ENCODE results near the gene HOXA9.

The HOXA9 gene

GRCh38 chr7:27142580-27143022 is 22.7 kb downstream of the HOXA9 start:
- DNase-seq (ENCODE audit: low read depth in 2 of 2): no peak

DNA sequence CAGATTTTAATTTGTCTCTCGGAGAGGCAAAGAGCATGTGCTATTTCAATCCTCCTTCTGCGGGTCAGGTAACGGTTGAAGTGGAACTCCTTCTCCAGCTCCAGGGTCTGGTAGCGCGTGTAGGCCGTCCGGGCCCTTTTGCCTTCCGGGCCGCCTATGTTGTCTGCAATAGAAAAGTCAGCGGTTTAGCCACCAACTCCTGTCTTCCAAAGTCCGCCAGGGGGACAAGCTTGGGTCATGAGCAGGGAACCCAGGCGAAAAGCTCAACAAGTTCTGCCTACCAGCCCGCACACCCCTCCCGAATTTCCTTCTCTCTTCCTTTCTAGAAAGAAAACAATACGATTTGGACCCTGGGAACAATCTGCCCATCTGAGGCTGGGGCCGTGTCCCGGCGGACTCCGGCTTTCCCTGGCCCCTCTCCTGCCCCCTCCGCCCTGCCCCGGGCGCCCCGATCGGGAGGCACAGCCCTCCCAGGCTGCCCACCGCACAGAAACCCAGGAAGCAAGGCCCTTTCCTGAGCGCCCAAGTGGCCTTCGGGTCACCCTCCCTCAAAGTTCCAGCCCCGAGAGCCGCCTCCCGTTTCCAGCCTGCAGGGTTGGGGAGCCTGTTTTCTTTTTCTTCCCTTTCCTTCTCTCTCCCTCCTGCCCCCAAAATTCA is 23.3 kb downstream of the HOXA9 start:
- no peak for DNase-seq (ENCODE audit: low read depth in 2 of 2)

- no peak for DNase-seq (ENCODE audit: low read depth in 2 of 2)
These were observed 24.0 kb downstream of the HOXA9 start for GRCh38 chr7:27141137-27141922.

- DNase-seq (ENCODE audit: low read depth in 2 of 2): no peak
These were observed 25.0 kb downstream of the HOXA9 start for GRCh38 chr7:27140126-27140857.

- no peak for DNase-seq (ENCODE audit: low read depth in 2 of 2)
These were observed 25.8 kb downstream of the HOXA9 start for GRCh38 chr7:27139334-27140125.

GRCh38 chr7:27138985-27139333 is 26.4 kb downstream of the HOXA9 start:
- DNase-seq (ENCODE audit: low read depth in 2 of 2): no peak

DNA sequence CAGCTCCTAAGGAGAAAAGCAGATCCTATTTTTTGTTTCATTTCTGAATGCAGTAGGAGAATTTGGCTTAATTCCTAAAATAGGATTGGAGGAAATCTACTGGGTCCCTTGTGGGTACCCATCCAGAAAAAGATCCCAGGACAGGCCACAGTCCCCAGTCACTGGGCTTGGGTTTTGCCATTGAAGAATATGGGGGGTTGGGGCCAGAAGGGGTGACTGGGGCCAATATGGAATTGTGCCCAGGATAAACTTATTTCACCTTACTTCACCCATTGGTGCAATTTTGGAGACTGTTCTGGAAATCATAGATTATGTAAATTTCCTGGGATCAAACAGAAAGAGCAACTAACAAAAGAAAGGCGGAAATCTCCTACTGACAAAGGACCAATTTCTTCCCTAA is 26.9 kb downstream of the HOXA9 start:
- no peak for DNase-seq (ENCODE audit: low read depth in 2 of 2)

GRCh38 chr7:27137640-27138315 is 27.6 kb downstream of the HOXA9 start:
- no peak for DNase-seq (ENCODE audit: low read depth in 2 of 2)

GRCh38 chr7:27134392-27134791 is 30.9 kb downstream of the HOXA9 start:
- DNase-seq (ENCODE audit: low read depth in 2 of 2): no peak

DNA sequence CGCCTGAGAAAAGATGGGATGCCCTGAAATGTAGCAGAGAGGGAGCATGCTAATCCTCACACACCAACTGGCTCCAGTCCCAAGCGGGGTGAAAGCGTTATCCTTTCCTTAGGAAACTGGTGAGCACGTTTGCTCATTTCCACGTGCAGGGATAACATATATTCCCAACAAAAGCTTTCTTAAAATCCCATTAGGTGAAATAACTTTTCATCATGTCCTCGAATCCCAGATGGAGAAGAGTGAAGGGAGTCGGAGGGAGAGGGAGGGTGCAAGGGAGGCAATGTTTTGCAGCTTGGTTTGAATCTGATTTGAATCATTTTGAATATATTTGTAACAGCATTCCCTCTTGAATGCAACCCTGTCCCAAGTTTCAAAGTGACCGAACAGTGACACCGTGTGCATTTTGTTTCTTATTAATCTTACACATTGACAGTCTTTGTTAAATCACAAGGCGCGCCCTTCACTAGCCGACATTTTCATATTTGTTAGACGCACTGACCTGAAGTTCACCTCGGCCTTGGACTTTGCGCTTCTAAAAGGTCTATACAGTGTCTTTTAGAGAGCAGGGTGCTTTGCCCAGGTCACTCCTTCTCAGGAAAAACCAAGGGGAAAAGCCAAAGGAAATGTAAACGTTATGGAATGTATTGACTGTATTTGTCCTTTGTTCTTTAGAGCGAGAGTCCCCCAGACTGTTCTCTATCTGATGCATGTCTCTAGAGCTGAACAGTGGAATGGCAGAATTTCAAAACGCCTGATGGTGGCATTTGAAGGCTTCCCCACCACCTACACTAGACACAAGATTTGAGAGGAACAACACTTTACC is 31.7 kb downstream of the HOXA9 start:
- no peak for DNase-seq (ENCODE audit: low read depth in 2 of 2)

DNA sequence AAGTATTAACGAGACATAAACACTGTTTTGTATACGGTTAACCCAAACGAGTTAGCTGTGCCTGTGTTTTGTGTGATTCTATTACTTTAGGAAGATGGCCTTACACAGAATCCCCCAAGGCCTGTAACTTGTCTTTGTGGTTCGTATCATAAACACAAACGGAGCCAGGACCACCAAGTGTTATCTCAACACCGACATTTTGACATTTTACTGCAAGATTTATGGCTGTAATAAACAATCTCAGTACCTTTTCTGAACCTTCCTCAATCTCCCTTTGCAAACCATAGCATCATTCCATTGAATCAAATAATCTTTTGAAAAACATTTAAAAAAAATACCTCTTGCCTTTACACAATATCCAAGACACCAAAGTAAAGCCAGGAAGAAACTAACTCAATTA is 32.4 kb downstream of the HOXA9 start:
- no peak for DNase-seq (ENCODE audit: low read depth in 2 of 2)

- DNase-seq (ENCODE audit: low read depth in 2 of 2): no peak
These were observed 33.1 kb downstream of the HOXA9 start for GRCh38 chr7:27132214-27132613.

- DNase-seq (ENCODE audit: low read depth in 2 of 2): no peak
These were observed 33.9 kb downstream of the HOXA9 start for GRCh38 chr7:27131390-27131819.

DNA sequence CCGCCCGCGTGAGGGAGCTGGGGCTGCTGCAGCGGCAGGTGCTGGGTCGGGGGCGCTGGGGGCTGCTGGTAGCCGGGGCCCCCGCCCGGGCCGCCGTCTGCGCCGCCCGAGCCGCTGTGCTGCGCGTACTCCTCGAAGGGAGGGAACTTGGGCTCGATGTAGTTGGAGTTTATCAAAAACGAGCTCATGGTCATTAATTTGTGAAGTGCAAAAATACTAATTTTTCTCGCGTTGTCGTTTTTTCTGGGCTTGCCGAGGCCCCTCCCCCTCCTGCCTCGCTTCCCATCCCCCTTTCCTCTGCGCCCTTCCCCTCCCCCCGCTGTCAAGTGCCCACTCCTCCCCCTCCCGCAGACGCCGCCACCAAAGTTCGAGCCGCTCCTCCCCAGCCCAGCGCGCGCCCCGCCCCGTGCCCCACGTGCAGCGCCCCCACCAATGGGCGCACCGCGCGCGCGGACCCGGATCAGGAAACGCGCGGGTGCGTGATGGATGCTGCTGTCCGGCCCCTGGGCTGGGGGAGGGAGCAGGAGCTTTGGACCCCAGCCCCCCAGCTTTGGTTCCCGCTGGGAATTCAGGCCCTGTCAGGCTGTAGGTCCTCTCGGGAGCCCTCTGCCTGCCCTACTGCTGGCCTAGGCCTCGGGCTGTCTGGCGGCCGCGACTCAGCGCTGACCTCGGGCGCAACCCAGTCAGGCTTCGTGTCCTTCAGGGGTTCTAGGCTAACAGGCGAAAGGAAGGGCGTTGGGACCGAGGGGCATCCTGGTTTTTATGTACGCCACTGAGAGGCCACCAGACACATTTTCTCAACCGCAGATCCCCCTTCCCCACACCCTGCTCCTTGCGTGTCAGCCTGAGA is 34.6 kb downstream of the HOXA9 start, which contains the start of gene HOXA4:
Gene HOXA4, minus strand, starts transcription at position 218 of the 850 bp plus-strand sequence. Its CDS starts 24 bp downstream, at position 194.
- DNase-seq (ENCODE audit: low read depth in 2 of 2): peak; percentile 32 to 40

GRCh38 chr7:27129729-27130539 is 35.4 kb downstream of the HOXA9 start:
- DNase-seq (ENCODE audit: low read depth in 2 of 2): no peak

GRCh38 chr7:27128776-27129728 is 36.3 kb downstream of the HOXA9 start:
- no peak for DNase-seq (ENCODE audit: low read depth in 2 of 2)

DNA sequence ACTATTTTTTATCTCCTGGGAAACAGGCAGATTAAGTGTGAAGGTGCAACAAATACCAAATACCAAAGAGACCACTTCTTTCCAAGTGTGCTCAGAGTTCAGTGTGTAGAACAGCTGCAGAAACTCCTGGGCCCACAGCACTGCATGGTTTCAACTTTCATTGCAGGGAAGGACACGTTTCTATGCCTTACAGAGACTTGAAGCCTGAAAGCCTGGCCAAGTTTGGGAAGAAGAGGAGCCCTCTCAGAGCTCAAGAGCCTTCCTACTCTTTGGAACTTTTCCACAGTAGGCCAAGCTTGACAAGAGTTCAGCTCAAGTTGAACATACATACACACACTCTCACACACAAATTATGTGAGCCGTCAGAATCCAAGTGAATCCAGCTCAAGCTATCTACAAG is 37.3 kb downstream of the HOXA9 start:
- DNase-seq (ENCODE audit: low read depth in 2 of 2): no peak

Data from stimulated activated CD8-positive, alpha-beta memory T cell treated with anti-CD3 and anti-CD28 coated beads, Interleukin-7, amount 100 ng/mL, for 1 hour (primary cell).